Upper lobe of left lung (tissue), 4 donors: Measurements from ENCODE around the gene CATSPERZ.

Experiments used
- CTCF ChIP-seq, 6 experiments: fragments of 450-650 bp in 4 of 6; fragments of 200-600 bp in 2 of 6; sonication (generic) in 2 of 6; IDR thresholded peaks; one replicate each; pipeline ENCODE4 v1.5.1; 2016 to 2019; ENCODE audit warnings: antibody characterized with exemption in 6 of 6
- EP300 ChIP-seq, 4 donors: sonication (generic); formaldehyde crosslinking; IDR thresholded peaks; one replicate each; pipeline ENCODE4 v1.5.1; 2017; ENCODE audit warnings: antibody characterized with exemption in 4 of 4, control low read depth in 2 of 4
- POLR2A ChIP-seq, 4 donors: fragments of 450-650 bp; IDR thresholded peaks; one replicate each; pipeline ENCODE4 v1.5.1; 2016 to 2017; ENCODE audit warnings: antibody characterized with exemption in 4 of 4, mild to moderate bottlenecking in 2 of 4

DNA sequence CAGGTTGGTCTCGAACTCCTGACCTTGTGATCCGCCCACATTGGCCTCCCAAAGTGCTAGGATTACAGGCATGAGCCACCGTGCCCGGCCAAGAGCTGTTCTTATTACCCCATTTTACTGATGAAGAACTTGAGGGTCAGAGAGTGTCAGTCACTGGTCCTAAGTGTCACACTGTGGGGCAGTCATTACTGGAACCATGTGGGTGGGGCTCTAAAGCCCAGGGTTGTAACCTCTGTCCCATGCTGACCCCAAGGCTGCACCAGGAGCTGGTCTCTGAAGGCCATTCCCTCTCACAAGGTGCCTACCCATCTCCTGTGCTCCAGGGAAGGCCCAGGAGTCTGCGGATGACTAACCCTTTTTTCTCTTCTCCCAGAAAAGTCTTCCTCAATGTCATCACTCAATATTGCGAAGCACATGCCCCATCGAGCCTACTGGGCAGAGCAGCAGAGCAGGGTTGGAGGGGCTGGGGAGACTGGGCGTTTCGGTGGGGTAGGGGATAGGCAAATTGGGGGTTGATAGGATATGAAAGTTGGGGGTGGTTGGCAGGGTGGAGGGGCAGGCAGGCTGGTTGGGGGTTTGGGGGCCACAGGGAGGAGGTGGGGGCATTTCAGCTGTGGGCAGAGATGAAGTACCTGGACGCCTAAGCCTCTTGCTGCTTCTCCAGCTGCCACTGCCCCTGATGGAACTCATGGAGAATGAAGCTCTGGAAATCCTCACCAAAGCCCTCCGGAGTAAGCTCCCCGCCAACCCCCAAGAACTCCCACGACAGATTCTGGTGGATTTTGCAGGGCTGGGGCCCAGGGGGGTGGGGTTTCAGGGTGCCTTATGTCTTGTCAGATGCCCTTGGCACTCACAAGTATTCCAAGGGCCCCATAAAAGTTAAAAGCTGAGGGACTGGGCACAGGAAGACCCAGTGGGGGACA lies 3.2 kb downstream of the CATSPERZ start:
- TF ChIP-seq CTCF (IDR thresholded peaks at IDR 0.05) (no peak), POLR2A (IDR thresholded peaks at IDR 0.05) (no peak), EP300 (IDR thresholded peaks at IDR 0.05) (no peak)
